ENCODE data around the gene LRRC15. TPM values are rescaled to one million over a fixed set of nuclear protein-coding genes. Genes with fewer than 3 reads are reported as not detected.

LRRC15 gene
- total RNA-seq, 1 experiment from 2014 or later: 0.28 TPM

DNA sequence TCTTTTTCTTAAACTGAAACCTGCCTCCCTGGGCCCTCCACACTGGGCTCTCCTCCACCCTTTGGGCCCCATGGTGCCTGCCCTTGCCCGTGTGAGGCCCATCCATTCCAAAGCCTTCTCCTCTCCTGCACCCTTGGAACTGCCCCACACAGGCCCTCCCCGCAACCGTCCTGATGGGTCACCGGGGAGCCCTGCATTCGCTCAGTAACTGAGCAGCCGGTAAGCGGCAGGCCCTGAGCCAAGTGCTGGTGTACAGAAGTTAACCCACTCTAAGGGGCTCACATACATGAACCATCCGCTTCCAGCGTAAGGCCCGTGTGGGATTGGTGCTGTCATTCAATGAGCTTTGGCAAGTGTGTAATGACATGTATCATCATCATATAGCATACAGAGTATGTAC lies 5.4 kb upstream of the LRRC15 start:
- ChIA-PET POLR2A (no interaction called here), CTCF (no interaction called here)
- 0 out of 2 replicates have a peak, but pooled peaks cover under 1% of the 10 kb centered on the region for H3K27me3 ChIP-seq (ENCODE audit: control insufficient read depth, insufficient read depth, low read length)
- ATAC-seq (no peak), DNase-seq (ENCODE audit: low read depth, low spot score) (no peak)
- intact Hi-C loops (cut with micrococcal nuclease; ENCODE audit: unreplicated experiment) (no loop called here), in situ Hi-C loops (cut with HindIII; ENCODE audit: low pct_unique_long_range_greater_than_20kb, low sequenced_read_pairs) (no loop called here)
- TF ChIP-seq POLR2AphosphoS5 (IDR thresholded peaks at IDR 0.05; ENCODE audit: low read depth, low read length): no peak
- TF ChIP-seq SIN3A (IDR thresholded peaks at IDR 0.05; ENCODE audit: borderline replicate concordance, insufficient read depth, low read depth, low read length): no peak
- TF ChIP-seq, protein P1, sequence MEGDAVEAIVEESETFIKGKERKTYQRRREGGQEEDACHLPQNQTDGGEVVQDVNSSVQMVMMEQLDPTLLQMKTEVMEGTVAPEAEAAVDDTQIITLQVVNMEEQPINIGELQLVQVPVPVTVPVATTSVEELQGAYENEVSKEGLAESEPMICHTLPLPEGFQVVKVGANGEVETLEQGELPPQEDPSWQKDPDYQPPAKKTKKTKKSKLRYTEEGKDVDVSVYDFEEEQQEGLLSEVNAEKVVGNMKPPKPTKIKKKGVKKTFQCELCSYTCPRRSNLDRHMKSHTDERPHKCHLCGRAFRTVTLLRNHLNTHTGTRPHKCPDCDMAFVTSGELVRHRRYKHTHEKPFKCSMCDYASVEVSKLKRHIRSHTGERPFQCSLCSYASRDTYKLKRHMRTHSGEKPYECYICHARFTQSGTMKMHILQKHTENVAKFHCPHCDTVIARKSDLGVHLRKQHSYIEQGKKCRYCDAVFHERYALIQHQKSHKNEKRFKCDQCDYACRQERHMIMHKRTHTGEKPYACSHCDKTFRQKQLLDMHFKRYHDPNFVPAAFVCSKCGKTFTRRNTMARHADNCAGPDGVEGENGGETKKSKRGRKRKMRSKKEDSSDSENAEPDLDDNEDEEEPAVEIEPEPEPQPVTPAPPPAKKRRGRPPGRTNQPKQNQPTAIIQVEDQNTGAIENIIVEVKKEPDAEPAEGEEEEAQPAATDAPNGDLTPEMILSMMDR (IDR thresholded peaks at IDR 0.05): no peak
- TF ChIP-seq, protein P2, sequence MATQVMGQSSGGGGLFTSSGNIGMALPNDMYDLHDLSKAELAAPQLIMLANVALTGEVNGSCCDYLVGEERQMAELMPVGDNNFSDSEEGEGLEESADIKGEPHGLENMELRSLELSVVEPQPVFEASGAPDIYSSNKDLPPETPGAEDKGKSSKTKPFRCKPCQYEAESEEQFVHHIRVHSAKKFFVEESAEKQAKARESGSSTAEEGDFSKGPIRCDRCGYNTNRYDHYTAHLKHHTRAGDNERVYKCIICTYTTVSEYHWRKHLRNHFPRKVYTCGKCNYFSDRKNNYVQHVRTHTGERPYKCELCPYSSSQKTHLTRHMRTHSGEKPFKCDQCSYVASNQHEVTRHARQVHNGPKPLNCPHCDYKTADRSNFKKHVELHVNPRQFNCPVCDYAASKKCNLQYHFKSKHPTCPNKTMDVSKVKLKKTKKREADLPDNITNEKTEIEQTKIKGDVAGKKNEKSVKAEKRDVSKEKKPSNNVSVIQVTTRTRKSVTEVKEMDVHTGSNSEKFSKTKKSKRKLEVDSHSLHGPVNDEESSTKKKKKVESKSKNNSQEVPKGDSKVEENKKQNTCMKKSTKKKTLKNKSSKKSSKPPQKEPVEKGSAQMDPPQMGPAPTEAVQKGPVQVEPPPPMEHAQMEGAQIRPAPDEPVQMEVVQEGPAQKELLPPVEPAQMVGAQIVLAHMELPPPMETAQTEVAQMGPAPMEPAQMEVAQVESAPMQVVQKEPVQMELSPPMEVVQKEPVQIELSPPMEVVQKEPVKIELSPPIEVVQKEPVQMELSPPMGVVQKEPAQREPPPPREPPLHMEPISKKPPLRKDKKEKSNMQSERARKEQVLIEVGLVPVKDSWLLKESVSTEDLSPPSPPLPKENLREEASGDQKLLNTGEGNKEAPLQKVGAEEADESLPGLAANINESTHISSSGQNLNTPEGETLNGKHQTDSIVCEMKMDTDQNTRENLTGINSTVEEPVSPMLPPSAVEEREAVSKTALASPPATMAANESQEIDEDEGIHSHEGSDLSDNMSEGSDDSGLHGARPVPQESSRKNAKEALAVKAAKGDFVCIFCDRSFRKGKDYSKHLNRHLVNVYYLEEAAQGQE (IDR thresholded peaks at IDR 0.05; ENCODE audit: insufficient read depth in 1 of 2, low read depth in 2 of 2, low read length in 1 of 2): no peak
- no peak for TF ChIP-seq TCF7L2 (IDR thresholded peaks at IDR 0.05; ENCODE audit: low read depth, low read length)
- H3K27ac ChIP-seq (ENCODE audit: low read length): no peak overlapping the region
- no peak overlapping the region for H3K4me3 ChIP-seq (ENCODE audit: low read depth in 2 of 2, low read length in 2 of 2)
- peaks cover 4% of the 10 kb centered on the region for H3K4me1 ChIP-seq (ENCODE audit: control insufficient read depth, insufficient read depth, low read length)
- H3K9me3 ChIP-seq (ENCODE audit: control insufficient read depth, insufficient read depth, low read depth, low read length): no peaks in the 10 kb centered on the region
- no peaks in the 10 kb centered on the region for H3K36me3 ChIP-seq (ENCODE audit: control insufficient read depth, insufficient read depth, low read length)
- no TSS peak for BruUV-seq (replicated peaks)

DNA sequence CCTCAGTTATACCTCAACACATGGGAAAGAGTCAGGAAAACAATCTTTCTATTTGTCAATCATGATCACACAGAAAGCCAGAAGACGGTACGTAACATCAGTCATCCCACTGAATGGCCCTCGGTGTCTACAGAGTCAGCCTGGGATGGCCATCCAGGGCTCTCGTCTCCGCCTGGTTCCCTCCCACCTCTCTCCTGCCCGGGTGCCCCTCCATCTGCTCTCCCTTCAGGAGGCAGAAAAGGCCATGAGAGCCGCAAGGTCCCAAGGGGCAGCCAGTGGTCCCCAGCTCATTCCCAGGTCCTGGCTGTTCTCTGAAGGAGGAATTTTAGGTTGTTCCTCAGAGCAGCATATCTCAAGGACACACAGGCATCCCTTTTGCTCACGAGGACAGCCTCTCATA lies 4.4 kb upstream of the LRRC15 start:
- Histone ChIP-seq H3K27me3 (ENCODE audit: control insufficient read depth, insufficient read depth, low read length) (0 out of 2 replicates have a peak, but pooled peaks cover 3% of the 10 kb centered on the region), H3K27ac (ENCODE audit: low read length) (no peak overlapping the region), H3K36me3 (ENCODE audit: control insufficient read depth, insufficient read depth, low read length) (no peaks in the 10 kb centered on the region), H3K9me3 (ENCODE audit: control insufficient read depth, insufficient read depth, low read depth, low read length) (no peaks in the 10 kb centered on the region), H3K4me3 (ENCODE audit: low read depth in 2 of 2, low read length in 2 of 2) (no peak overlapping the region), H3K4me1 (ENCODE audit: control insufficient read depth, insufficient read depth, low read length) (peaks cover 11% of the 10 kb centered on the region)
- ATAC-seq: no peak
- no TSS peak for BruUV-seq (replicated peaks)
- no peak for TF ChIP-seq POLR2AphosphoS5 (IDR thresholded peaks at IDR 0.05; ENCODE audit: low read depth, low read length)
- TF ChIP-seq, protein P2 (IDR thresholded peaks at IDR 0.05; ENCODE audit: insufficient read depth in 1 of 2, low read depth in 2 of 2, low read length in 1 of 2): no peak
- TF ChIP-seq, protein P1 (IDR thresholded peaks at IDR 0.05): no peak
- TF ChIP-seq TCF7L2 (IDR thresholded peaks at IDR 0.05; ENCODE audit: low read depth, low read length): no peak
- TF ChIP-seq SIN3A (IDR thresholded peaks at IDR 0.05; ENCODE audit: borderline replicate concordance, insufficient read depth, low read depth, low read length): no peak
- DNase-seq (ENCODE audit: low read depth, low spot score): no peak
- POLR2A ChIA-PET: no interaction called here
- in situ Hi-C loops (cut with HindIII; ENCODE audit: low pct_unique_long_range_greater_than_20kb, low sequenced_read_pairs): no loop called here
- intact Hi-C loops (cut with micrococcal nuclease; ENCODE audit: unreplicated experiment): no loop called here
- CTCF ChIA-PET: no interaction called here
